Endothelial cell of umbilical vein (primary cell): ENCODE data around the gene BAZ1A. TPM values are rescaled to one million over a fixed set of nuclear protein-coding genes. Genes with fewer than 3 reads are reported as not detected.

ENCODE experiments used
- BruUV-seq: library from RNA; stranded (reverse); fragments of 400-500 nt; replicated peaks from 2 replicates; lab custom pipeline; 2021; lab: Mats Ljungman, UMichigan
- CTCF ChIA-PET: fragments of 300-600, 350-600 bp; sonication (Branson Sonifier 250); formaldehyde crosslinking; loops from one replicate; lab custom pipeline; 2021; ENCODE audit warnings: antibody characterized with exemption, inconsistent platforms; lab: Charles Lee
- POLR2A ChIA-PET: fragments of 300-600, 350-600 bp; sonication (Branson Sonifier 250); formaldehyde crosslinking; loops from one replicate; lab custom pipeline; 2021; ENCODE audit warnings: antibody characterized with exemption, inconsistent platforms; lab: Charles Lee
- DNase-seq: peaks from one replicate; pipeline ENCODE4 v3.0.0-alpha.2; 2011; ENCODE audit warnings: low read depth, low spot score
- FAIRE-seq: peaks from 2 replicates; lab custom pipeline; 2011; peaks lifted over from hg19 to GRCh38; lab: Jason Lieb, UNC
- H2AFZ ChIP-seq: 2 replicates; pipeline ENCODE4 v1.6.0; 2012; ENCODE audit warnings: low read depth, low read length, control low read depth, inconsistent platforms
- H3K27ac ChIP-seq: 2 replicates; pipeline ENCODE4 v1.5.1; 2011; ENCODE audit warnings: low read depth, mild to moderate bottlenecking, control low read depth, low read length, moderate library complexity; ENCODE audit not compliant: insufficient read depth
- H3K27me3 ChIP-seq, 2 experiments: 2 replicates each; pipeline versions ENCODE4 v1.6.0 to v1.6.1; 2011; ENCODE audit warnings: low read length in 2 of 2, mixed read lengths in 1 of 2; ENCODE audit not compliant: control insufficient read depth in 2 of 2, insufficient read depth in 2 of 2
- H3K36me3 ChIP-seq, 2 experiments: 2 replicates in 1 of 2; 3 replicates in 1 of 2; pipeline ENCODE4 v1.5.1; 2011; ENCODE audit warnings: low read length in 2 of 2, mild to moderate bottlenecking in 1 of 2, moderate library complexity in 1 of 2; ENCODE audit not compliant: control insufficient read depth in 2 of 2, insufficient read depth in 2 of 2; ENCODE audit errors: extremely low read depth in 1 of 2
- H3K4me1 ChIP-seq: 3 replicates; pipeline ENCODE4 v1.5.1; 2011; ENCODE audit warnings: mild to moderate bottlenecking, low read length; ENCODE audit not compliant: control insufficient read depth, insufficient read depth; ENCODE audit errors: extremely low read depth
- H3K4me2 ChIP-seq: 2 replicates; pipeline ENCODE4 v1.6.1; 2011; ENCODE audit warnings: low read length, control low read depth, mixed read lengths; ENCODE audit not compliant: insufficient read depth
- H3K4me3 ChIP-seq, 3 experiments: fragments of 200-600 bp in 1 of 3; sonication (generic), shearing (Covaris generic) in 1 of 3; replicated peaks in 1 of 3; 2 replicates each; pipeline ENCODE4 v1.5.1; 2011 to 2016; ENCODE audit warnings: control low read depth in 3 of 3, low read length in 3 of 3, mild to moderate bottlenecking in 2 of 3, inconsistent platforms in 1 of 3, low read depth in 1 of 3, moderate library complexity in 1 of 3; ENCODE audit not compliant: insufficient read depth in 1 of 3
- H3K79me2 ChIP-seq: 2 replicates; pipeline ENCODE4 v1.6.0; 2012; ENCODE audit warnings: low read length, inconsistent platforms; ENCODE audit not compliant: control insufficient read depth, insufficient read depth
- H3K9ac ChIP-seq: replicated peaks from 2 replicates; pipeline ENCODE3; 2011; ENCODE audit warnings: low read length, control low read depth; ENCODE audit not compliant: insufficient read depth; ENCODE audit errors: extremely low read depth
- H3K9me1 ChIP-seq: replicated peaks from 3 replicates; pipeline ENCODE4 v1.6.0; 2011; ENCODE audit warnings: mild to moderate bottlenecking, low read length; ENCODE audit not compliant: control insufficient read depth, insufficient read depth; ENCODE audit errors: extremely low read depth
- H3K9me3 ChIP-seq: replicated peaks from 2 replicates; pipeline ENCODE4 v1.5.1; 2012; ENCODE audit warnings: low read length, inconsistent platforms; ENCODE audit not compliant: control insufficient read depth, insufficient read depth
- H4K20me1 ChIP-seq: replicated peaks from 2 replicates; pipeline ENCODE3; 2011; ENCODE audit warnings: mild to moderate bottlenecking, low read length; ENCODE audit not compliant: control insufficient read depth, insufficient read depth; ENCODE audit errors: extremely low read depth
- EZH2 ChIP-seq: IDR thresholded peaks from 2 replicates; pipeline ENCODE4 v1.6.1; 2012; ENCODE audit warnings: borderline replicate concordance, low read depth, mild to moderate bottlenecking, moderate library complexity, low read length, inconsistent platforms; ENCODE audit not compliant: severe bottlenecking
- FOS ChIP-seq: IDR thresholded peaks from 2 replicates; pipeline ENCODE4 v1.6.1; 2011; ENCODE audit warnings: mild to moderate bottlenecking, low read length, moderate library complexity, borderline replicate concordance; ENCODE audit not compliant: insufficient read depth
- GATA2 ChIP-seq: IDR thresholded peaks from 2 replicates; pipeline ENCODE4 v1.7.0; 2011; ENCODE audit warnings: low read depth, mild to moderate bottlenecking, moderate library complexity, mixed read lengths, low read length; ENCODE audit not compliant: insufficient read length, insufficient read depth
- JUN ChIP-seq: IDR thresholded peaks from 2 replicates; pipeline ENCODE4 v1.6.1; 2011; ENCODE audit warnings: borderline replicate concordance, low read depth; ENCODE audit not compliant: insufficient read length, insufficient read depth
- MYC ChIP-seq: IDR thresholded peaks from one replicate; pipeline ENCODE4 v1.6.1; 2011; ENCODE audit warnings: mild to moderate bottlenecking, low read depth, low read length
- POLR2A ChIP-seq: IDR thresholded peaks from 2 replicates; pipeline ENCODE4 v1.6.1; 2012; ENCODE audit warnings: low read depth, mild to moderate bottlenecking, control low read depth, low read length
- POLR2AphosphoS5 ChIP-seq: IDR thresholded peaks from 2 replicates; pipeline ENCODE4 v1.6.1; 2012; ENCODE audit warnings: low read depth, mild to moderate bottlenecking, control low read depth, low read length, moderate library complexity; ENCODE audit not compliant: insufficient read depth
- dilution Hi-C: fragments of 300-500 bp; cut with MboI; formaldehyde crosslinking; loops from one replicate; pipeline ENCODE4 v1.15.0; 2019; ENCODE audit warnings: low sequenced_read_pairs; ENCODE audit not compliant: extremely low pct_ligation_motif_present
- intact Hi-C: fragments of 100-400 bp; cut with micrococcal nuclease; formaldehyde crosslinking; loops from one replicate; pipeline ENCODE4 v1.10.0; 2022
- polyA plus RNA-seq, 4 experiments: library from polyadenylated mRNA; depleted of rRNA in 3 of 4; stranded (reverse) in 3 of 4; unstranded in 1 of 4; fragments of >200 nt; gene quantifications; 2 replicates each; pipeline versions ENCODE4 v1.2.1 to v1.2.3, GENCODE V29; 2011 to 2012; ENCODE audit warnings: missing spikeins in 1 of 4
- total RNA-seq: library from RNA; stranded (reverse); gene quantifications from 2 replicates; pipeline ENCODE4 v1.2.3, GENCODE V29; 2021
- TF ChIP-seq, protein P1 (sequence below): IDR thresholded peaks from 2 replicates; pipeline ENCODE4 v1.6.1; 2011; ENCODE audit not compliant: insufficient read depth, insufficient read length
- TF ChIP-seq, protein P2 (sequence below), 2 donors: IDR thresholded peaks; 1 replicate in 1 of 2; 2 replicates in 1 of 2; pipeline ENCODE4 v1.5.1; 2011; ENCODE audit warnings: low read length in 2 of 2, mild to moderate bottlenecking in 2 of 2, moderate library complexity in 2 of 2, control low read depth in 1 of 2, inconsistent platforms in 1 of 2, low read depth in 1 of 2; ENCODE audit not compliant: insufficient read depth in 1 of 2; ENCODE audit errors: extremely low read depth in 1 of 2

The BAZ1A gene
- total and polyA plus RNA-seq, 2 donors (not counting 3 experiments of a cell fraction or from before 2014, with no cell fraction given) = 15.2 to 52.1 TPM

DNA sequence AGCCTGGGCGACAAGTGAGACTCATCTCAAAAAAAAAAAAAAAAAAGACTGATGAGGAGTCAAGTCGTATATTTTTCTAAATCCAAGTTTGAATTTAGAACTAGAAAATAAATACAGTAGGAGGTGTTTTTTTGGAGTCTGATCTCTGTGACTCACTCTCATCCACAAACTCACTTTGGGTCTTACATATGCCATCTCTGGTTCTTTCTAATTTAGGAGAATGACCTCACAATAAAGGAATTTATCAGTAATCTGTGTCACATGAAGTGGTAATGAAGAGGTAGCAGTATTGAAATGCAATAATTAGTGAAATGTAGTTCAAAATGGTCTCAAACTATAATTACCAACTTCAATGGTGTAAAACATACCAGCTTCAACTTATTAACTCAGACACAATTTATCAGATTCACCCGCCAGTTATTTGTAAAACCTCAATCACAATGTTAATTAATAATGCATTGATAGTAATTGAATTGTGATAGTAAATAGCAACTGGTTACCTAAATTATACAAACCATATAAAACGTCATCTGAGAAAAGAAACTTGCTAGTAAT is 156.3 kb downstream of the BAZ1A start:
- Histone ChIP-seq H4K20me1 (no peaks in the 10 kb centered on the region), H3K27me3 (no peaks in the 10 kb centered on the region), H3K36me3 (no peaks in the 10 kb centered on the region), H3K4me2 (no peak overlapping the region), H3K27ac (no peak overlapping the region), H2AFZ (no peak overlapping the region), H3K9me3 (no peaks in the 10 kb centered on the region), H3K4me3 (no peak overlapping the region), H3K9me1 (no peaks in the 10 kb centered on the region), H3K79me2 (peaks cover 4% of the 10 kb centered on the region), H3K9ac (no peak overlapping the region), H3K4me1 (peaks cover 7% of the 10 kb centered on the region)
- TF ChIP-seq JUN (peak; percentile 42), POLR2AphosphoS5 (no peak)
- CTCF ChIA-PET = no interaction called here
- no TSS peak for BruUV-seq
- POLR2A ChIA-PET = no interaction called here
- dilution Hi-C loops = no loop called here
- intact Hi-C loops = no loop called here
- DNase-seq (no peak), FAIRE-seq (no peak)

DNA sequence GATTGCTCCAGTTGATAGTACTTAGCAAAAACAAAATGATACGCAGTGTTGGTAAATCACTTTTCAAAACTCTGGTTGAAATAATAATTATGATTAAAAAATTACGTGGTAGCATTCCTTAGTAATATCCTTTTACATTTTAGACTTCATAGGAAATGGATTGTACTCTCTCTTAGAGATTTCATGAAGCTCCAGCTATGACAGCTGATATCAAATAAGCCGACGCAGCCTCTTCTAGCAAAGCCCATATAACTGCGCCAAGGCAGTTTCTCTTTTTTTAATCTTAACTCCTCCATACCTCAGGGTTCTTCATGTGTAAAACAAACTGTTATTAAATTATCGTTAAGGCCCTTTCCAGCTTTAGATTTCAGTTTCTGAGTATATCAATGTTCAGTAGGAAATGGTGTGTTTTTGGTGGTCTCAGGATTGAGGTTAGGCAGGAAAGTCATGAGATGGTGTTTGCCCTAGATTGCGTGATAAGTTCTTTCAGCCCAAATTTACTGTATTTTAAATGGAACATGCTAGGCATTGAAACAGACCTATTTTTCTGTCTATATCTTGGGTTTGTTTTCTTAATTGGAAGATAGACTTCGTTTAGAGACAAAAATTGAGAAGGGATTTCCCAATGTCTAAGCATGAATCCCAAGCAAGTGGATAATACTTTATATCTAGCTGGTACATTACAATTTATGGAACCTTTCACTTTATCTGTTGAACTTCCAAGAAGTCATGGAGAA is 159.9 kb downstream of the BAZ1A start:
- H4K20me1 ChIP-seq = no peaks in the 10 kb centered on the region
- FAIRE-seq (no peak), DNase-seq (no peak)
- H3K79me2 ChIP-seq = peaks cover 24% of the 10 kb centered on the region
- no peaks in the 10 kb centered on the region for H3K9me3 ChIP-seq
- no peaks in the 10 kb centered on the region for H3K27me3 ChIP-seq
- peaks cover 0 to 8% of the 10 kb centered on the region in 2 experiments for H3K36me3 ChIP-seq
- H3K9me1 ChIP-seq = no peaks in the 10 kb centered on the region
- intact Hi-C loops (no loop called here), dilution Hi-C loops (no loop called here)
- H2AFZ ChIP-seq = peak overlapping the region; percentile 89
- no TSS peak for BruUV-seq
- no peak for TF ChIP-seq POLR2A
- no peak for TF ChIP-seq EZH2
- TF ChIP-seq POLR2AphosphoS5 = no peak
- no peak for TF ChIP-seq GATA2
- no peak for TF ChIP-seq FOS
- TF ChIP-seq, protein P1, sequence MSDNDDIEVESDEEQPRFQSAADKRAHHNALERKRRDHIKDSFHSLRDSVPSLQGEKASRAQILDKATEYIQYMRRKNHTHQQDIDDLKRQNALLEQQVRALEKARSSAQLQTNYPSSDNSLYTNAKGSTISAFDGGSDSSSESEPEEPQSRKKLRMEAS = no peak
- TF ChIP-seq, protein P2, sequence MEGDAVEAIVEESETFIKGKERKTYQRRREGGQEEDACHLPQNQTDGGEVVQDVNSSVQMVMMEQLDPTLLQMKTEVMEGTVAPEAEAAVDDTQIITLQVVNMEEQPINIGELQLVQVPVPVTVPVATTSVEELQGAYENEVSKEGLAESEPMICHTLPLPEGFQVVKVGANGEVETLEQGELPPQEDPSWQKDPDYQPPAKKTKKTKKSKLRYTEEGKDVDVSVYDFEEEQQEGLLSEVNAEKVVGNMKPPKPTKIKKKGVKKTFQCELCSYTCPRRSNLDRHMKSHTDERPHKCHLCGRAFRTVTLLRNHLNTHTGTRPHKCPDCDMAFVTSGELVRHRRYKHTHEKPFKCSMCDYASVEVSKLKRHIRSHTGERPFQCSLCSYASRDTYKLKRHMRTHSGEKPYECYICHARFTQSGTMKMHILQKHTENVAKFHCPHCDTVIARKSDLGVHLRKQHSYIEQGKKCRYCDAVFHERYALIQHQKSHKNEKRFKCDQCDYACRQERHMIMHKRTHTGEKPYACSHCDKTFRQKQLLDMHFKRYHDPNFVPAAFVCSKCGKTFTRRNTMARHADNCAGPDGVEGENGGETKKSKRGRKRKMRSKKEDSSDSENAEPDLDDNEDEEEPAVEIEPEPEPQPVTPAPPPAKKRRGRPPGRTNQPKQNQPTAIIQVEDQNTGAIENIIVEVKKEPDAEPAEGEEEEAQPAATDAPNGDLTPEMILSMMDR (IDR thresholded peaks at IDR 0.05; ENCODE audit: extremely low read depth in 1 of 2, insufficient read depth in 1 of 2, low read depth in 1 of 2, low read length in 2 of 2) = no peak
- TF ChIP-seq MYC = no peak
- no peak for TF ChIP-seq JUN
- CTCF ChIA-PET = interaction anchor here (1.0 to 3.4 kb wide), 5 partner anchors 7 to 42 kb away, joined by 3 to 32 read pairs (median 4); no protein-coding TSS in a partner anchor
- H3K9ac ChIP-seq = peak overlapping the region; percentile 95
- H3K4me1 ChIP-seq = peaks cover 23% of the 10 kb centered on the region
- peak overlapping the region; percentile 53 for H3K27ac ChIP-seq
- POLR2A ChIA-PET = interaction anchor here (0.8 kb wide), 1 partner anchor 15 kb away, joined by 10 read pairs; no protein-coding TSS in a partner anchor
- peak overlapping the region; percentile 60 to 82 (median 65) for H3K4me3 ChIP-seq
- peak overlapping the region; percentile 83 for H3K4me2 ChIP-seq
